OCI-LY7 (cell line): Measurements from ENCODE around the gene APPBP2. TPM values are rescaled to one million over a fixed set of nuclear protein-coding genes. Genes with fewer than 3 reads are reported as not detected.

ENCODE experiments used
- BruUV-seq: library from RNA; stranded (reverse); fragments of 400-500 nt; replicated peaks from 2 replicates; lab custom pipeline; 2021; lab: Mats Ljungman, UMichigan
- CTCF ChIA-PET: fragments of 300-600 bp; sonication (Branson Sonifier 250); formaldehyde crosslinking; loops from one replicate; lab custom pipeline; 2022; ENCODE audit warnings: antibody characterized with exemption; ENCODE audit not compliant: unreplicated experiment; lab: Charles Lee
- POLR2A ChIA-PET: fragments of 300-600 bp; sonication (Branson Sonifier 250); formaldehyde crosslinking; loops from one replicate; lab custom pipeline; 2022; ENCODE audit warnings: antibody characterized with exemption; lab: Charles Lee
- DNase-seq: peaks from one replicate; pipeline ENCODE4 v3.0.0-alpha.2; 2015; ENCODE audit warnings: low spot score
- H2AFZ ChIP-seq: fragments of 200-600 bp; sonication (generic), shearing (Covaris generic); 2 replicates; pipeline ENCODE4 v1.6.1; 2014; ENCODE audit warnings: mild to moderate bottlenecking, antibody characterized with exemption, low read length, moderate library complexity
- H3K27ac ChIP-seq: fragments of 200-600 bp; sonication (generic); 2 replicates; pipeline ENCODE4 v1.5.1; 2014; ENCODE audit warnings: mixed run types, low read depth, mild to moderate bottlenecking, moderate library complexity, low read length, inconsistent platforms; ENCODE audit not compliant: poor library complexity, severe bottlenecking
- H3K36me3 ChIP-seq: fragments of 200-600 bp; sonication (generic); 2 replicates; pipeline ENCODE4 v1.6.1; 2014; ENCODE audit warnings: mild to moderate bottlenecking, antibody characterized with exemption, low read length, moderate library complexity, mixed read lengths; ENCODE audit not compliant: insufficient read depth
- H3K4me1 ChIP-seq: fragments of 200-600 bp; sonication (generic); 2 replicates; pipeline ENCODE4 v1.5.1; 2014; ENCODE audit warnings: mild to moderate bottlenecking, low read length; ENCODE audit not compliant: insufficient read depth, poor library complexity, severe bottlenecking
- H3K4me2 ChIP-seq: fragments of 200-600 bp; sonication (generic); 2 replicates; pipeline ENCODE4 v1.6.1; 2014; ENCODE audit warnings: mild to moderate bottlenecking, low read length
- H3K4me3 ChIP-seq: fragments of 200-600 bp; sonication (generic); 2 replicates; pipeline ENCODE4 v1.5.1; 2014; ENCODE audit warnings: mild to moderate bottlenecking, low read depth, low read length; ENCODE audit not compliant: poor library complexity, severe bottlenecking
- H3K79me2 ChIP-seq: fragments of 200-600 bp; sonication (generic); 2 replicates; pipeline ENCODE4 v1.6.1; 2016; ENCODE audit warnings: low read depth, mild to moderate bottlenecking, low read length, moderate library complexity, mixed read lengths; ENCODE audit not compliant: insufficient read depth
- H3K9me2 ChIP-seq: fragments of 200-600 bp; sonication (generic); 2 replicates; pipeline ENCODE4 v1.6.1; 2016; ENCODE audit warnings: mild to moderate bottlenecking, low read length, mixed read lengths; ENCODE audit not compliant: insufficient read depth
- H3K9me3 ChIP-seq: fragments of 200-600 bp; sonication (generic); 2 replicates; pipeline ENCODE4 v1.6.1; 2014; ENCODE audit warnings: mild to moderate bottlenecking, mixed run types, low read length, mixed read lengths
- H4K20me1 ChIP-seq: fragments of 200-600 bp; sonication (generic); 2 replicates; pipeline ENCODE4 v1.6.1; 2014; ENCODE audit warnings: mild to moderate bottlenecking, antibody characterized with exemption, low read length, moderate library complexity, mixed read lengths; ENCODE audit not compliant: insufficient read depth
- EZH2phosphoT487 ChIP-seq: fragments of 200-600 bp; sonication (generic); IDR thresholded peaks from 2 replicates; pipeline ENCODE4 v1.6.1; 2018; ENCODE audit warnings: low read depth, borderline replicate concordance, mild to moderate bottlenecking, mixed run types, antibody characterized with exemption, low read length, moderate library complexity, mixed read lengths
- intact Hi-C: fragments of 100-400 bp; cut with micrococcal nuclease; formaldehyde crosslinking; loops from one replicate; pipeline ENCODE4 v1.10.0; 2022; ENCODE audit not compliant: unreplicated experiment
- total RNA-seq, 2 experiments: library from RNA; depleted of rRNA in 1 of 2; stranded (reverse); fragments of >200 nt in 1 of 2; shearing (Covaris generic) in 1 of 2; gene quantifications; 2 replicates each; pipeline ENCODE4 v1.2.3, GENCODE V29; 2014 to 2022
- TF ChIP-seq, protein P1 (sequence below): fragments of 200-600 bp; sonication (generic); conservative IDR thresholded peaks from 2 replicates; pipeline ENCODE4 v1.5.1; 2014; ENCODE audit warnings: mild to moderate bottlenecking, antibody characterized with exemption, low read length, moderate library complexity, mixed read lengths

APPBP2 gene
- total RNA-seq, 2 experiments from 2014 or later: 11.8 to 28.1 TPM

DNA sequence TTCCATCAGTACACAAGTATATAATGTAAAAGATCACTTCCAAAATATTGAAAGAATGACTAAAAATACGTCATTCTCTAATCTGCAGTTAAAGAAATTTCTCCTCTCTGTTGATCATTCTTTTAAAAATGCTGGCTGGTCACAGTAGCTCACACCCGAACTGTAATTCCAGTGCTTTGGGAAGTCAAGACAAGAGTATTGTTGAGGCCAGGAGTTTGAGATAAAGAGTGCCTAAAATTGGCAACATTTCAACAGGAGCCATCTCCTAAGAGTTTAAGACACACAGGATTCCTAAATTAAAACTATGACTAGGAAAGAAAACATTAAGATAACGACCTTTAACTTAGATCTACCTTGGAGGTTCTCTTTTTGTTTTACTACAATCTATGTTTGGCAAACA, 129.6 kb downstream of the APPBP2 start:
- ChIA-PET CTCF (no interaction called here), POLR2A (no interaction called here)
- peaks cover 19% of the 10 kb centered on the region for H3K4me1 ChIP-seq
- no peak overlapping the region for H3K4me2 ChIP-seq
- peaks cover 3% of the 10 kb centered on the region; the same call in 1 of the 2 replicates for H3K79me2 ChIP-seq
- H3K4me3 ChIP-seq: no peak overlapping the region
- no peak overlapping the region for H2AFZ ChIP-seq
- BruUV-seq: no TSS peak
- DNase-seq: no peak
- H3K36me3 ChIP-seq: no peaks in the 10 kb centered on the region
- no peaks in the 10 kb centered on the region for H3K9me2 ChIP-seq
- H4K20me1 ChIP-seq: no peaks in the 10 kb centered on the region
- intact Hi-C loops: loop anchor here (10.0 kb wide), 2 partner anchors 62 to 262 kb away; no protein-coding TSS in a partner anchor
- H3K9me3 ChIP-seq: no peaks in the 10 kb centered on the region
- no peak overlapping the region for H3K27ac ChIP-seq
- TF ChIP-seq EZH2phosphoT487: no peak
- TF ChIP-seq, protein P1, sequence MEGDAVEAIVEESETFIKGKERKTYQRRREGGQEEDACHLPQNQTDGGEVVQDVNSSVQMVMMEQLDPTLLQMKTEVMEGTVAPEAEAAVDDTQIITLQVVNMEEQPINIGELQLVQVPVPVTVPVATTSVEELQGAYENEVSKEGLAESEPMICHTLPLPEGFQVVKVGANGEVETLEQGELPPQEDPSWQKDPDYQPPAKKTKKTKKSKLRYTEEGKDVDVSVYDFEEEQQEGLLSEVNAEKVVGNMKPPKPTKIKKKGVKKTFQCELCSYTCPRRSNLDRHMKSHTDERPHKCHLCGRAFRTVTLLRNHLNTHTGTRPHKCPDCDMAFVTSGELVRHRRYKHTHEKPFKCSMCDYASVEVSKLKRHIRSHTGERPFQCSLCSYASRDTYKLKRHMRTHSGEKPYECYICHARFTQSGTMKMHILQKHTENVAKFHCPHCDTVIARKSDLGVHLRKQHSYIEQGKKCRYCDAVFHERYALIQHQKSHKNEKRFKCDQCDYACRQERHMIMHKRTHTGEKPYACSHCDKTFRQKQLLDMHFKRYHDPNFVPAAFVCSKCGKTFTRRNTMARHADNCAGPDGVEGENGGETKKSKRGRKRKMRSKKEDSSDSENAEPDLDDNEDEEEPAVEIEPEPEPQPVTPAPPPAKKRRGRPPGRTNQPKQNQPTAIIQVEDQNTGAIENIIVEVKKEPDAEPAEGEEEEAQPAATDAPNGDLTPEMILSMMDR: no peak

DNA sequence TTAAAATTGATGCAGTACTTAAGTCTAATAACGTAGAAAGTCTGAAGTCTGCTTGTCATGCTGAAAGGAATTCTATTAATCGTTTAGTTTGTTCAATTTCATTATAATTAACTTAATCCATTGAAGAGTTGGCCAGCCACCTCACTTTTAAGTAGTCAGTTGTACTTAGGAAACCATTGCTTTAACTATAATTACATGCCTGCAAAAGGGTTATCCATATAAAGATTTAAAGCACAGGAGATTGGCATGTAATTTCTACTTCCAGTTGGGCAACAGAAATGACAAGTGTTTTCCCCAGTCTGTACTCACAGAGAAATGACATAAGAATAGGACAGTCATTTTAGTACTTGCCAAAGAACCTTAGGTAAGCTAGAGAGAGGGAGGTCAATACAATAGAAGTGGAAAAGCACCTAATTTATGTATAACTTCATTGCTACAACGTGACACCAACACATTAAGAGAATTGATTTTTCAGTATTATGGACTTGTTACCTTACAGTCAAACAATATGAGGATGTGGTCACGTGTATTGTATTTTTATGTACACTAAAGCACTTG, 130.5 kb downstream of the APPBP2 start:
- TF ChIP-seq, protein P1: no peak
- no peak for TF ChIP-seq EZH2phosphoT487
- no peak overlapping the region for H3K4me2 ChIP-seq
- no peaks in the 10 kb centered on the region for H3K9me3 ChIP-seq
- peaks cover 11% of the 10 kb centered on the region; the same call in 1 of the 2 replicates for H3K79me2 ChIP-seq
- intact Hi-C loops: loop anchor here (10.0 kb wide), 2 partner anchors 61 to 261 kb away; no protein-coding TSS in a partner anchor
- H3K4me1 ChIP-seq: peaks cover 23% of the 10 kb centered on the region
- no peaks in the 10 kb centered on the region for H3K9me2 ChIP-seq
- H3K36me3 ChIP-seq: no peaks in the 10 kb centered on the region
- no peak overlapping the region for H3K4me3 ChIP-seq
- BruUV-seq: no TSS peak
- H3K27ac ChIP-seq: no peak overlapping the region
- CTCF ChIA-PET: no interaction called here
- no peak overlapping the region for H2AFZ ChIP-seq
- H4K20me1 ChIP-seq: no peaks in the 10 kb centered on the region
- POLR2A ChIA-PET: no interaction called here
- DNase-seq: no peak
